ENCODE measurements around the gene POLN. TPM values are rescaled to one million over a fixed set of nuclear protein-coding genes. Genes with fewer than 3 reads are reported as not detected.

POLN gene
- polyA plus RNA-seq, 1 donor (not counting 4 experiments of a cell fraction or from before 2014, with no cell fraction given), result 1.3 TPM

- no peak overlapping the region for H3K4me3 ChIP-seq (ENCODE audit: control insufficient read depth in 2 of 3, extremely low read depth in 1 of 3, insufficient read depth in 2 of 3, low read depth in 1 of 3, low read length in 3 of 3)
- no peaks in the 10 kb centered on the region for H4K20me1 ChIP-seq (ENCODE audit: control insufficient read depth, extremely low read depth, insufficient read depth, low read length)
- no peak for DNase-seq (ENCODE audit: low read depth, low spot score)
- no peaks in the 10 kb centered on the region for H3K9me1 ChIP-seq (ENCODE audit: control insufficient read depth, extremely low read depth, insufficient read depth, low read length)
- no peaks in the 10 kb centered on the region for H3K27me3 ChIP-seq (ENCODE audit: control insufficient read depth, extremely low read depth, insufficient read depth, low read length)
- dilution Hi-C loops (cut with MboI; ENCODE audit: extremely low pct_ligation_motif_present, low sequenced_read_pairs), result no loop called here
- no peaks in the 10 kb centered on the region for H3K9me3 ChIP-seq (ENCODE audit: control insufficient read depth, low read depth, low read length)
- H2AFZ ChIP-seq (ENCODE audit: control insufficient read depth, low read length), result no peak overlapping the region
- H3K79me2 ChIP-seq (ENCODE audit: control insufficient read depth, insufficient read depth, low read length), result no peaks in the 10 kb centered on the region
- H3K9ac ChIP-seq (ENCODE audit: control insufficient read depth, extremely low read depth, insufficient read depth, low read length), result no peak overlapping the region
- no peaks in the 10 kb centered on the region for H3K4me1 ChIP-seq (ENCODE audit: control insufficient read depth, extremely low read depth, insufficient read depth, low read length)
- TF ChIP-seq CTCF (optimal IDR thresholded peaks at IDR 0.05 in 1 of 3, IDR thresholded peaks at IDR 0.05 in 1 of 3, conservative IDR thresholded peaks at IDR 0.05 in 1 of 3; ENCODE audit: extremely low read depth in 1 of 3, insufficient read depth in 2 of 3, low read length in 3 of 3), result no peak
- no peak for TF ChIP-seq EZH2 (IDR thresholded peaks at IDR 0.05; ENCODE audit: low read length)
- no peak overlapping the region for H3K4me2 ChIP-seq (ENCODE audit: control insufficient read depth, extremely low read depth, insufficient read depth, low read depth, low read length)
- H3K27ac ChIP-seq (ENCODE audit: control insufficient read depth, insufficient read depth, low read length), result no peak overlapping the region
- no peak for FAIRE-seq
- H3K36me3 ChIP-seq (ENCODE audit: control insufficient read depth in 2 of 2, extremely low read depth in 1 of 2, insufficient read depth in 2 of 2, low read length in 2 of 2), result no peaks in the 10 kb centered on the region
Measured at GRCh38 chr4:2193326-2193725, 48.6 kb downstream of the POLN start.

- no peaks in the 10 kb centered on the region for H3K9me3 ChIP-seq (ENCODE audit: control insufficient read depth, low read depth, low read length)
- H3K4me3 ChIP-seq (ENCODE audit: control insufficient read depth in 2 of 3, extremely low read depth in 1 of 3, insufficient read depth in 2 of 3, low read depth in 1 of 3, low read length in 3 of 3), result no peak overlapping the region
- no peaks in the 10 kb centered on the region for H3K79me2 ChIP-seq (ENCODE audit: control insufficient read depth, insufficient read depth, low read length)
- no peak overlapping the region for H3K4me2 ChIP-seq (ENCODE audit: control insufficient read depth, extremely low read depth, insufficient read depth, low read depth, low read length)
- H3K27me3 ChIP-seq (ENCODE audit: control insufficient read depth, extremely low read depth, insufficient read depth, low read length), result no peaks in the 10 kb centered on the region
- no peak overlapping the region for H3K27ac ChIP-seq (ENCODE audit: control insufficient read depth, insufficient read depth, low read length)
- H3K9ac ChIP-seq (ENCODE audit: control insufficient read depth, extremely low read depth, insufficient read depth, low read length), result no peak overlapping the region
- no peaks in the 10 kb centered on the region for H3K9me1 ChIP-seq (ENCODE audit: control insufficient read depth, extremely low read depth, insufficient read depth, low read length)
- no peak for TF ChIP-seq CTCF (optimal IDR thresholded peaks at IDR 0.05 in 1 of 3, IDR thresholded peaks at IDR 0.05 in 1 of 3, conservative IDR thresholded peaks at IDR 0.05 in 1 of 3; ENCODE audit: extremely low read depth in 1 of 3, insufficient read depth in 2 of 3, low read length in 3 of 3)
- TF ChIP-seq EZH2 (IDR thresholded peaks at IDR 0.05; ENCODE audit: low read length), result no peak
- no peaks in the 10 kb centered on the region for H4K20me1 ChIP-seq (ENCODE audit: control insufficient read depth, extremely low read depth, insufficient read depth, low read length)
- dilution Hi-C loops (cut with MboI; ENCODE audit: extremely low pct_ligation_motif_present, low sequenced_read_pairs), result no loop called here
- H3K36me3 ChIP-seq (ENCODE audit: control insufficient read depth in 2 of 2, extremely low read depth in 1 of 2, insufficient read depth in 2 of 2, low read length in 2 of 2), result no peaks in the 10 kb centered on the region
- no peak overlapping the region for H2AFZ ChIP-seq (ENCODE audit: control insufficient read depth, low read length)
- H3K4me1 ChIP-seq (ENCODE audit: control insufficient read depth, extremely low read depth, insufficient read depth, low read length), result no peaks in the 10 kb centered on the region
- no peak for DNase-seq (ENCODE audit: low read depth, low spot score)
- no peak for FAIRE-seq
Measured at GRCh38 chr4:2186865-2187172, 55.1 kb downstream of the POLN start.

Data from keratinocyte (primary cell).